Spleen (tissue), 11 donors: Measurements from ENCODE around the gene PITPNB. TPM values are rescaled to one million over a fixed set of nuclear protein-coding genes. Genes with fewer than 3 reads are reported as not detected.

Source experiments
- DNase-seq: peaks from one replicate; pipeline ENCODE4 v3.0.0-alpha.2; 2020
- H3K27ac ChIP-seq, 8 donors: fragments of 200-600 bp; sonication (generic) in 7 of 8; 1 replicate in 4 of 8; 2 replicates in 4 of 8; pipeline versions ENCODE4 v1.5.0 to v1.8.0; 2016 to 2021; ENCODE audit warnings: inconsistent platforms in 4 of 8, mild to moderate bottlenecking in 4 of 8, moderate library complexity in 1 of 8
- H3K27me3 ChIP-seq, 7 donors: fragments of 200-600 bp; sonication (generic) in 6 of 7; replicated peaks in 1 of 7; 1 replicate in 4 of 7; 2 replicates in 3 of 7; pipeline versions ENCODE4 v1.5.0 to v1.8.0; 2016 to 2021; ENCODE audit warnings: inconsistent platforms in 3 of 7, mild to moderate bottlenecking in 1 of 7
- H3K36me3 ChIP-seq, 6 donors: fragments of 200-600 bp; sonication (generic) in 5 of 6; 1 replicate in 4 of 6; 2 replicates in 2 of 6; pipeline versions ENCODE4 v1.5.0 to v1.8.0; 2016 to 2021; ENCODE audit warnings: inconsistent platforms in 2 of 6
- H3K4me1 ChIP-seq, 6 donors: fragments of 200-600 bp; sonication (generic) in 5 of 6; 1 replicate in 3 of 6; 2 replicates in 3 of 6; pipeline versions ENCODE4 v1.5.0 to v1.8.0; 2016 to 2021; ENCODE audit warnings: inconsistent platforms in 3 of 6
- H3K4me3 ChIP-seq, 8 donors: fragments of 200-600 bp; sonication (generic) in 7 of 8; 1 replicate in 4 of 8; 2 replicates in 4 of 8; pipeline versions ENCODE4 v1.5.0 to v1.8.0; 2016 to 2021; ENCODE audit warnings: inconsistent platforms in 4 of 8, mild to moderate bottlenecking in 4 of 8, moderate library complexity in 2 of 8
- H3K9me3 ChIP-seq, 8 donors: fragments of 200-600 bp; sonication (generic) in 7 of 8; 1 replicate in 4 of 8; 2 replicates in 4 of 8; pipeline versions ENCODE4 v1.5.0 to v1.8.0; 2016 to 2021; ENCODE audit warnings: inconsistent platforms in 4 of 8
- POLR2A ChIP-seq, 3 donors: fragments of 450-650 bp; IDR thresholded peaks; one replicate each; pipeline ENCODE4 v1.5.1; 2017; ENCODE audit warnings: antibody characterized with exemption in 3 of 3, mild to moderate bottlenecking in 1 of 3
- POLR2AphosphoS5 ChIP-seq, 3 donors: sonication (generic); formaldehyde crosslinking; IDR thresholded peaks; one replicate each; pipeline ENCODE4 v1.5.1; 2017; ENCODE audit warnings: antibody characterized with exemption in 3 of 3
- WGBS, 5 donors: extraction: QIAGEN DNeasy Blood & Tissue Kit in 3 of 5; methylation state at CpG; one replicate each; pipeline versions ENCODE4 v1.1.5 to v1.1.7; 2013 to 2018; 5-methylcytosine and 5-hydroxymethylcytosine counted together
- intact Hi-C: fragments of 100-400 bp; cut with DNase I; formaldehyde crosslinking; loops from one replicate; pipeline ENCODE4 v1.15.0; 2023; ENCODE audit warnings: low total_unique reads
- polyA plus RNA-seq, 3 donors: library from polyadenylated mRNA; stranded (reverse); fragments of 200-250 nt; gene quantifications; one replicate each; pipeline ENCODE4 v1.2.1, GENCODE V29; 2013
- total RNA-seq, 7 donors: library from RNA; depleted of rRNA in 3 of 7; stranded (reverse); fragments of >200 nt in 3 of 7; fragmentation: NEBNext Ultra II Directional in 4 of 7; extraction: Animal tissue kit (Norgen Biotek cat#: 25700) in 4 of 7; gene quantifications; one replicate each; pipeline versions ENCODE4 v1.1.0 to v1.2.1, GENCODE V29; 2016 to 2021
- TF ChIP-seq, protein P1 (sequence below), 11 experiments: fragments of 200-600 bp in 7 of 11; fragments of 450-650 bp in 4 of 11; sonication (generic) in 4 of 11; IDR thresholded peaks in 8 of 11; conservative IDR thresholded peaks in 3 of 11; 1 replicate in 7 of 11; 2 replicates in 4 of 11; pipeline versions ENCODE4 v1.4.0 to v1.8.0; 2016 to 2021; ENCODE audit warnings: antibody characterized with exemption in 11 of 11, inconsistent platforms in 4 of 11, mild to moderate bottlenecking in 1 of 11
- donor health status: healthy with polysubstance abuse.
- donor health status: DM: no; HTN: no; CAD: no; lungs with moderate emphysema.
- donor health status: DM: no; HTN: no; CAD: no.
- donor health status: Bipolar disorder and iron deficiency.
- donor health status: healthy.
- donor health status: DM: no; HTN: no; CAD: no.
- donor health status: DM: yes; HTN: yes; CAD: no.

The PITPNB gene
- total and polyA plus RNA-seq, 10 donors = 17.5 to 67.2 (median 48.9) TPM

DNA sequence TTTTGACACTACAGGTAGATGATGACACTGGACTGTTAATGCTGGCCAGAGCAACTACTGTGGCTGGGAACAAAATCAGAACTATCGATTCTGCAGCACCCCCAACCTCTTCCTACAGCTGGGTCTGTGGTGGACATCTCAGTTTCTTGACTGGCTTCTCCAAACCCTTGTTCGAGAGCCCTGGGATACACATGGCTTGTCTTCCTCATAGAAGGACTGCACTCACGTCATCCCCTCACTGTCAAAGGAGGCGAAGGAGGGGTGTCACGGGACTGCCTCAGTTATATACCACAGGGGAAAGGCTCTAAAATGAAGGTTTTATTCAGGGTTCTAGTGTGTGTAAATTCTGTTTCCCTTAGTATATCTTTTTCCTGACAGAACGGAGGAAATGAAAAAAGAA, 44.9 kb downstream of the PITPNB start:
- intact Hi-C loops = no loop called here
- H3K27ac ChIP-seq = no peak overlapping the region

DNA sequence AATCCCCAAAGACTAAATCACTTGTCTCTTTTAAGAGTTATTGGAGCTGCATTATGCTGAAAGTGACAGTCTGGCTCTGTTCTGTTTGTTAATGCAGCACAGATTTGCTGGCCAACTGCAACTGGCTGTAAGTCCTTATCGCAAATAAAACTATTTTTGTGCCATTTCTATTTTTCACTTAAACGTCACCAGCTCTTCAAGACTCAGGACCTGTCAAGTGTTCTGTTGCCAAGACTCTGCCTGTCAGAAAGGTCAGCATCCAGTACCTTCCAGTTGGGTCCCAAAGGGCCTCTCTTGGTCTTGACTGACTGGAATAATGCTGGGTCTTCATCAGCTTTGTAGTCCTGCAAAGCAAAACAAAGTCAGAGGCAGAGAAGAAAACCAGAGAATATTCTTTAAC, 45.6 kb downstream of the PITPNB start:
- 84 to 99% (median 91%) methylated on average over 2 of the region's 2 CpGs for WGBS, 5 donors
- DNase-seq = no peak
- H3K9me3 ChIP-seq = no peaks in the 10 kb centered on the region
- H3K4me3 ChIP-seq = no peak overlapping the region
- H3K27ac ChIP-seq = no peak overlapping the region
- intact Hi-C loops = no loop called here
- peaks cover 9 to 47% (median 27%) of the 10 kb centered on the region in 6 donors for H3K4me1 ChIP-seq
- no peaks in the 10 kb centered on the region for H3K27me3 ChIP-seq
- TF ChIP-seq POLR2AphosphoS5 (IDR thresholded peaks at IDR 0.05) = no peak
- TF ChIP-seq, protein P1, sequence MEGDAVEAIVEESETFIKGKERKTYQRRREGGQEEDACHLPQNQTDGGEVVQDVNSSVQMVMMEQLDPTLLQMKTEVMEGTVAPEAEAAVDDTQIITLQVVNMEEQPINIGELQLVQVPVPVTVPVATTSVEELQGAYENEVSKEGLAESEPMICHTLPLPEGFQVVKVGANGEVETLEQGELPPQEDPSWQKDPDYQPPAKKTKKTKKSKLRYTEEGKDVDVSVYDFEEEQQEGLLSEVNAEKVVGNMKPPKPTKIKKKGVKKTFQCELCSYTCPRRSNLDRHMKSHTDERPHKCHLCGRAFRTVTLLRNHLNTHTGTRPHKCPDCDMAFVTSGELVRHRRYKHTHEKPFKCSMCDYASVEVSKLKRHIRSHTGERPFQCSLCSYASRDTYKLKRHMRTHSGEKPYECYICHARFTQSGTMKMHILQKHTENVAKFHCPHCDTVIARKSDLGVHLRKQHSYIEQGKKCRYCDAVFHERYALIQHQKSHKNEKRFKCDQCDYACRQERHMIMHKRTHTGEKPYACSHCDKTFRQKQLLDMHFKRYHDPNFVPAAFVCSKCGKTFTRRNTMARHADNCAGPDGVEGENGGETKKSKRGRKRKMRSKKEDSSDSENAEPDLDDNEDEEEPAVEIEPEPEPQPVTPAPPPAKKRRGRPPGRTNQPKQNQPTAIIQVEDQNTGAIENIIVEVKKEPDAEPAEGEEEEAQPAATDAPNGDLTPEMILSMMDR (IDR thresholded peaks at IDR 0.05 in 8 of 11, conservative IDR thresholded peaks at IDR 0.05 in 3 of 11) = no peak
- no peak for TF ChIP-seq POLR2A (IDR thresholded peaks at IDR 0.05)
- peaks cover 5 to 64% (median 30%) of the 10 kb centered on the region in 6 donors for H3K36me3 ChIP-seq

More for the DNA sequence above, 44.9 kb downstream of the PITPNB start:
- no peak for TF ChIP-seq POLR2A (IDR thresholded peaks at IDR 0.05)
- TF ChIP-seq, protein P1 (IDR thresholded peaks at IDR 0.05 in 8 of 11, conservative IDR thresholded peaks at IDR 0.05 in 3 of 11) = no peak
- no peak for TF ChIP-seq POLR2AphosphoS5 (IDR thresholded peaks at IDR 0.05)
- no peak for DNase-seq
- Histone ChIP-seq H3K4me3 (no peak overlapping the region), H3K27me3 (no peaks in the 10 kb centered on the region), H3K4me1 (peaks cover 9 to 47% (median 27%) of the 10 kb centered on the region in 6 donors), H3K9me3 (no peaks in the 10 kb centered on the region), H3K36me3 (peaks cover 5 to 62% (median 30%) of the 10 kb centered on the region in 6 donors)
- WGBS, 5 donors = 90 to 96% (median 95%) methylated on average over 6 of the region's 6 CpGs

DNA sequence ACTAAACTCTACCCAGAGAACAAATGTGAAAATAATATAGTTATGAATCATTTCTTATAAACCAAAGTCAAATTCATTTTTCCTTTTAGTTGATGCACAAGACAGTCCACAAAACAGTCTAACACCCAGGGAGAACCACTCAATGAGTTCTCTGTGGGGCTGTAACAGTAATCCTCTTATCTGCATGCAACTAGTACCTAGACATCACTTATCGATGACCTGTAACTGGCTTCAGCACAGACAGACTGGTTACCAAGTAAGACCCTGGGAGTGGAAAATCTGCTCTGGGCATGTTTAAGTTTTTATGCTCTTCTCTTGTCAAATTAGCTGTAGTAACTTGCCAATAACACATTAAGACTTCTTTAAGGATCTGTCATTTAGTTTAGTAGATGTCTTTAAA, 46.6 kb downstream of the PITPNB start:
- H3K27me3 ChIP-seq = no peaks in the 10 kb centered on the region
- 94 to 100% (median 100%) methylated on average over 1 of the region's 1 CpG for WGBS, 5 donors
- no peak overlapping the region for H3K4me3 ChIP-seq
- H3K36me3 ChIP-seq = peaks cover 5 to 69% (median 30%) of the 10 kb centered on the region in 6 donors
- intact Hi-C loops = no loop called here
- H3K27ac ChIP-seq = no peak overlapping the region
- peaks cover 3 to 47% (median 24%) of the 10 kb centered on the region in 6 donors for H3K4me1 ChIP-seq
- TF ChIP-seq POLR2AphosphoS5 (IDR thresholded peaks at IDR 0.05) = no peak
- no peak for TF ChIP-seq POLR2A (IDR thresholded peaks at IDR 0.05)
- TF ChIP-seq, protein P1 (IDR thresholded peaks at IDR 0.05 in 8 of 11, conservative IDR thresholded peaks at IDR 0.05 in 3 of 11) = no peak
- no peak for DNase-seq
- no peaks in the 10 kb centered on the region for H3K9me3 ChIP-seq

DNA sequence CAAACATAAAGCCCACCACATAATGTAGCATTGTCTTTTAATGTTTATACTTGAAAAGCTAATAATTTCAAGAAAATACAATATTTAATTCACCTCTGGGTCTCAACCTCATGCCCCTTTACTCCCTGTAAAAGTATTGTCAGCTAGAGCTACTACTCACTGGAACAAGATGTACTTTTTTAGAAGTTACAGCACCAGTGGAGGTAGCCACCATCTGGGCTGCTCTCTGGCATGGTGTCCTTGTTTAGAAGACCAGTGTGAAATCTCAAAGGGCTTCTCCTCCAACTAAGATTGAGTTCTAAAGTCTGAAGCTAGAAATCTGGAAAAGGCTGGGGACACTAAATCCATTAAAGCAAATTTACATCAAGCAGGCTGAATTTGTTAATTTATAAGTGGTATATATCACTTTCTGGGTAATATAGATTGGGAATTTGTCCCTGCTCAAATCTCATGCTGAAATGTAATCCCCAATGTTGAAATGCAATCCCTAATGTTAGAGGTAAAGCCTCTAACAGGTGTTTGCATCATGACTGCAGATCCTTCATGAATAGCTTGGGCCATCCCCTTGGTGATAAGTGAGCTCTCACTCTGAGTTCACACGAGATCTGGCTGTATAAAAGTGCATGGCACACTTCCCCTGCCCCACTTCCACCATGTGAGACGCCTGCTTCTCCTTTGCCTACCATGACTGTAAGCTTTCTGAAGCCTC, 47.6 kb downstream of the PITPNB start:
- no peak overlapping the region for H3K27ac ChIP-seq
- H3K4me1 ChIP-seq = peaks cover 4 to 47% (median 21%) of the 10 kb centered on the region in 6 donors
- WGBS, 5 donors = 79 to 98% (median 91%) methylated on average over 2 of the region's 2 CpGs
- no peaks in the 10 kb centered on the region for H3K9me3 ChIP-seq
- H3K4me3 ChIP-seq = no peak overlapping the region
- DNase-seq = no peak
- intact Hi-C loops = no loop called here
- H3K36me3 ChIP-seq = peaks cover 5 to 73% (median 30%) of the 10 kb centered on the region in 6 donors
- TF ChIP-seq POLR2AphosphoS5 (IDR thresholded peaks at IDR 0.05) (no peak), POLR2A (IDR thresholded peaks at IDR 0.05) (no peak)
- TF ChIP-seq, protein P1 (IDR thresholded peaks at IDR 0.05 in 8 of 11, conservative IDR thresholded peaks at IDR 0.05 in 3 of 11) = no peak
- no peaks in the 10 kb centered on the region for H3K27me3 ChIP-seq
